Liver (tissue), 9 donors: ENCODE results near the gene MECP2. TPM values are rescaled to one million over a fixed set of nuclear protein-coding genes. Genes with fewer than 3 reads are reported as not detected.

ENCODE experiments used
- DNase-seq: peaks from one replicate; pipeline ENCODE4 v3.0.0-alpha.2; 2017; ENCODE audit warnings: low spot score
- H3K27ac ChIP-seq, 2 donors: one replicate each; pipeline ENCODE4 v1.7.0; 2013; ENCODE audit warnings: inconsistent platforms in 2 of 2, low read length in 2 of 2, control low read depth in 1 of 2, low read depth in 1 of 2, mild to moderate bottlenecking in 1 of 2
- H3K27me3 ChIP-seq, 4 donors: one replicate each; pipeline versions ENCODE4 v1.6.1 to v1.7.0; 2013; ENCODE audit warnings: low read length in 3 of 4, inconsistent platforms in 1 of 4, mild to moderate bottlenecking in 1 of 4, moderate library complexity in 1 of 4; ENCODE audit not compliant: control insufficient read depth in 4 of 4, insufficient read depth in 4 of 4
- H3K36me3 ChIP-seq, 4 donors: one replicate each; pipeline versions ENCODE4 v1.6.1 to v1.7.0; 2013; ENCODE audit warnings: low read length in 3 of 4, mild to moderate bottlenecking in 3 of 4, low read depth in 1 of 4, moderate library complexity in 1 of 4; ENCODE audit not compliant: control insufficient read depth in 4 of 4, insufficient read depth in 3 of 4
- H3K4me1 ChIP-seq, 4 donors: one replicate each; pipeline versions ENCODE4 v1.6.1 to v1.7.0; 2013; ENCODE audit warnings: low read length in 3 of 4, mild to moderate bottlenecking in 3 of 4, moderate library complexity in 1 of 4; ENCODE audit not compliant: control insufficient read depth in 4 of 4, insufficient read depth in 4 of 4
- H3K4me3 ChIP-seq, 3 donors: one replicate each; pipeline versions ENCODE4 v1.6.1 to v1.7.0; 2013; ENCODE audit warnings: low read length in 3 of 3, control low read depth in 1 of 3, low read depth in 1 of 3, mild to moderate bottlenecking in 1 of 3
- H3K9ac ChIP-seq, 2 donors: one replicate each; pipeline ENCODE4 v1.7.0; 2013; ENCODE audit warnings: low read length in 2 of 2, mild to moderate bottlenecking in 2 of 2, moderate library complexity in 2 of 2, control low read depth in 1 of 2, low read depth in 1 of 2
- H3K9me3 ChIP-seq, 4 donors: one replicate each; pipeline versions ENCODE4 v1.6.1 to v1.7.0; 2013; ENCODE audit warnings: low read length in 3 of 4; ENCODE audit not compliant: control insufficient read depth in 4 of 4
- ATF3 ChIP-seq: IDR thresholded peaks from 2 replicates; pipeline ENCODE4 v1.6.1; 2016; ENCODE audit warnings: antibody characterized with exemption
- EGR1 ChIP-seq, 2 donors: IDR thresholded peaks; 2 replicates each; pipeline ENCODE4 v1.6.1; 2016 to 2018; ENCODE audit warnings: antibody characterized with exemption in 2 of 2, low read depth in 2 of 2
- FOXA1 ChIP-seq: IDR thresholded peaks from 2 replicates; pipeline ENCODE4 v1.6.1; 2016; ENCODE audit warnings: antibody characterized with exemption
- FOXA2 ChIP-seq: IDR thresholded peaks from 2 replicates; pipeline ENCODE4 v1.6.1; 2016; ENCODE audit warnings: antibody characterized with exemption
- GABPA ChIP-seq, 2 donors: IDR thresholded peaks in 1 of 2; conservative IDR thresholded peaks in 1 of 2; 2 replicates each; pipeline ENCODE4 v1.6.1; 2016; ENCODE audit warnings: antibody characterized with exemption in 2 of 2, mild to moderate bottlenecking in 1 of 2, moderate library complexity in 1 of 2
- HNF4A ChIP-seq, 2 donors: conservative IDR thresholded peaks; 2 replicates each; pipeline ENCODE4 v1.6.1; 2016; ENCODE audit warnings: antibody characterized with exemption in 2 of 2, mild to moderate bottlenecking in 2 of 2
- HNF4G ChIP-seq: IDR thresholded peaks from 2 replicates; pipeline ENCODE4 v1.6.1; 2016; ENCODE audit warnings: antibody characterized with exemption
- JUND ChIP-seq, 2 donors: IDR thresholded peaks; 2 replicates each; pipeline ENCODE4 v1.6.1; 2016; ENCODE audit warnings: antibody characterized with exemption in 2 of 2
- NR2F2 ChIP-seq: IDR thresholded peaks from 2 replicates; pipeline ENCODE4 v1.6.1; 2016; ENCODE audit warnings: antibody characterized with exemption
- RAD21 ChIP-seq, 2 donors: IDR thresholded peaks; 2 replicates each; pipeline ENCODE4 v1.6.1; 2016; ENCODE audit warnings: antibody characterized with exemption in 2 of 2, mild to moderate bottlenecking in 2 of 2
- RXRA ChIP-seq, 2 donors: IDR thresholded peaks; 2 replicates each; pipeline ENCODE4 v1.6.1; 2017 to 2018; ENCODE audit warnings: antibody characterized with exemption in 2 of 2, mild to moderate bottlenecking in 1 of 2
- SP1 ChIP-seq: IDR thresholded peaks from 2 replicates; pipeline ENCODE4 v1.6.1; 2018; ENCODE audit warnings: antibody characterized with exemption, mild to moderate bottlenecking
- TAF1 ChIP-seq: conservative IDR thresholded peaks from 2 replicates; pipeline ENCODE4 v1.6.1; 2016; ENCODE audit warnings: antibody characterized with exemption, mild to moderate bottlenecking
- YY1 ChIP-seq: IDR thresholded peaks from 2 replicates; pipeline ENCODE4 v1.6.1; 2016; ENCODE audit warnings: antibody characterized with exemption, mild to moderate bottlenecking
- ZBTB33 ChIP-seq: IDR thresholded peaks from 2 replicates; pipeline ENCODE4 v1.6.1; 2016; ENCODE audit warnings: antibody characterized with exemption
- WGBS: extraction: QIAGEN DNeasy Blood & Tissue Kit; methylation state at CpG from one replicate; pipeline ENCODE4 v1.1.7; 2013; 5-methylcytosine and 5-hydroxymethylcytosine counted together
- polyA plus RNA-seq, 2 donors: library from polyadenylated mRNA; stranded (reverse) in 1 of 2; unstranded in 1 of 2; fragments of 200-250 nt in 1 of 2; fragments of >200 nt in 1 of 2; fragmentation: Nextera tagmentation in 1 of 2; extraction: Ambion mirVana in 1 of 2; gene quantifications; one replicate each; pipeline versions ENCODE4 v1.2.1 to v1.2.3, GENCODE V29; 2013 to 2015
- total RNA-seq, 2 donors: library from RNA; depleted of rRNA; stranded (reverse); fragments of >200 nt; gene quantifications; one replicate each; pipeline ENCODE4 v1.2.3, GENCODE V29; 2014
- TF ChIP-seq, protein P1 (sequence below): IDR thresholded peaks from 2 replicates; pipeline ENCODE4 v1.6.1; 2016; ENCODE audit warnings: antibody characterized with exemption
- TF ChIP-seq, protein P2 (sequence below): fragments of 150-350 bp; IDR thresholded peaks from 2 replicates; pipeline ENCODE4 v1.5.1; 2017; ENCODE audit warnings: improper control_type of control experiment, low read depth, low read length; ENCODE audit not compliant: missing input control
- TF ChIP-seq, protein P3 (sequence below): IDR thresholded peaks from 2 replicates; pipeline ENCODE4 v1.6.1; 2016; ENCODE audit warnings: antibody characterized with exemption, mild to moderate bottlenecking
- donor health status: healthy.
- donor health status: healthy.
- donor health status: healthy.
- donor health status: healthy.
- donor health status: healthy.

MECP2 gene
- total and polyA plus RNA-seq, 4 donors: 6.9 to 22.0 (median 10.0) TPM

DNA sequence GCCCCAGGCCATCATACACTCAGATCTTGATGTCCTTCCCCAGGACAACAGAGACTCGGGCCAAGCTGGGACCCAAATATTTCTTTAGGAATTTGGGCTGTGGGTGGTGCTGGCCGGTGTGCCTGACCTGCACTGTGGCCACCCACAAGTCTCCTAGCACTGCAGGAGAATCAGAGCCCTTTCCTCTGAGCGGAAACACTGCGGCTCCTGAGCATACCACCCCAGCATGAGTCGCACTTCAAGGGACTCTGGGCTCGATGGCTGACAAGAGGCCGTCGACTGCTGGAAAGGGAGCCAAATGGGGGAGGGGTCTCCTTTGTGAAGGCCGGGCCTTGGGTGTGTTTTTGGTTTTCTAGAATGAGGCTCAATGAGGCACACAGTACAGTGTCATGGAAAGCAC, 64.9 kb downstream of the MECP2 start:
- DNase-seq: no peak
- Histone ChIP-seq H3K4me1 (peaks cover 3 to 11% (median 8%) of the 10 kb centered on the region in 4 donors), H3K27ac (no peak overlapping the region), H3K27me3 (peaks cover 0 to 2% (median 0%) of the 10 kb centered on the region in 4 donors), H3K9me3 (no peaks in the 10 kb centered on the region), H3K36me3 (peaks cover 4 to 13% (median 4%) of the 10 kb centered on the region in 4 donors), H3K9ac (no peak overlapping the region), H3K4me3 (no peak overlapping the region)
- 88% methylated on average over 9 of the region's 9 CpGs for WGBS
- TF ChIP-seq, protein P1, sequence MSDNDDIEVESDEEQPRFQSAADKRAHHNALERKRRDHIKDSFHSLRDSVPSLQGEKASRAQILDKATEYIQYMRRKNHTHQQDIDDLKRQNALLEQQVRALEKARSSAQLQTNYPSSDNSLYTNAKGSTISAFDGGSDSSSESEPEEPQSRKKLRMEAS: no peak
- TF ChIP-seq EGR1 (IDR thresholded peaks at IDR 0.05; ENCODE audit: low read depth in 2 of 2): no peak
- TF ChIP-seq SP1: no peak
- no peak for TF ChIP-seq HNF4G
- no peak for TF ChIP-seq YY1
- TF ChIP-seq, protein P2, sequence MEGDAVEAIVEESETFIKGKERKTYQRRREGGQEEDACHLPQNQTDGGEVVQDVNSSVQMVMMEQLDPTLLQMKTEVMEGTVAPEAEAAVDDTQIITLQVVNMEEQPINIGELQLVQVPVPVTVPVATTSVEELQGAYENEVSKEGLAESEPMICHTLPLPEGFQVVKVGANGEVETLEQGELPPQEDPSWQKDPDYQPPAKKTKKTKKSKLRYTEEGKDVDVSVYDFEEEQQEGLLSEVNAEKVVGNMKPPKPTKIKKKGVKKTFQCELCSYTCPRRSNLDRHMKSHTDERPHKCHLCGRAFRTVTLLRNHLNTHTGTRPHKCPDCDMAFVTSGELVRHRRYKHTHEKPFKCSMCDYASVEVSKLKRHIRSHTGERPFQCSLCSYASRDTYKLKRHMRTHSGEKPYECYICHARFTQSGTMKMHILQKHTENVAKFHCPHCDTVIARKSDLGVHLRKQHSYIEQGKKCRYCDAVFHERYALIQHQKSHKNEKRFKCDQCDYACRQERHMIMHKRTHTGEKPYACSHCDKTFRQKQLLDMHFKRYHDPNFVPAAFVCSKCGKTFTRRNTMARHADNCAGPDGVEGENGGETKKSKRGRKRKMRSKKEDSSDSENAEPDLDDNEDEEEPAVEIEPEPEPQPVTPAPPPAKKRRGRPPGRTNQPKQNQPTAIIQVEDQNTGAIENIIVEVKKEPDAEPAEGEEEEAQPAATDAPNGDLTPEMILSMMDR: no peak
- no peak for TF ChIP-seq ZBTB33
- TF ChIP-seq ATF3: no peak
- TF ChIP-seq FOXA2: no peak
- TF ChIP-seq, protein P3, sequence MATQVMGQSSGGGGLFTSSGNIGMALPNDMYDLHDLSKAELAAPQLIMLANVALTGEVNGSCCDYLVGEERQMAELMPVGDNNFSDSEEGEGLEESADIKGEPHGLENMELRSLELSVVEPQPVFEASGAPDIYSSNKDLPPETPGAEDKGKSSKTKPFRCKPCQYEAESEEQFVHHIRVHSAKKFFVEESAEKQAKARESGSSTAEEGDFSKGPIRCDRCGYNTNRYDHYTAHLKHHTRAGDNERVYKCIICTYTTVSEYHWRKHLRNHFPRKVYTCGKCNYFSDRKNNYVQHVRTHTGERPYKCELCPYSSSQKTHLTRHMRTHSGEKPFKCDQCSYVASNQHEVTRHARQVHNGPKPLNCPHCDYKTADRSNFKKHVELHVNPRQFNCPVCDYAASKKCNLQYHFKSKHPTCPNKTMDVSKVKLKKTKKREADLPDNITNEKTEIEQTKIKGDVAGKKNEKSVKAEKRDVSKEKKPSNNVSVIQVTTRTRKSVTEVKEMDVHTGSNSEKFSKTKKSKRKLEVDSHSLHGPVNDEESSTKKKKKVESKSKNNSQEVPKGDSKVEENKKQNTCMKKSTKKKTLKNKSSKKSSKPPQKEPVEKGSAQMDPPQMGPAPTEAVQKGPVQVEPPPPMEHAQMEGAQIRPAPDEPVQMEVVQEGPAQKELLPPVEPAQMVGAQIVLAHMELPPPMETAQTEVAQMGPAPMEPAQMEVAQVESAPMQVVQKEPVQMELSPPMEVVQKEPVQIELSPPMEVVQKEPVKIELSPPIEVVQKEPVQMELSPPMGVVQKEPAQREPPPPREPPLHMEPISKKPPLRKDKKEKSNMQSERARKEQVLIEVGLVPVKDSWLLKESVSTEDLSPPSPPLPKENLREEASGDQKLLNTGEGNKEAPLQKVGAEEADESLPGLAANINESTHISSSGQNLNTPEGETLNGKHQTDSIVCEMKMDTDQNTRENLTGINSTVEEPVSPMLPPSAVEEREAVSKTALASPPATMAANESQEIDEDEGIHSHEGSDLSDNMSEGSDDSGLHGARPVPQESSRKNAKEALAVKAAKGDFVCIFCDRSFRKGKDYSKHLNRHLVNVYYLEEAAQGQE: no peak
- no peak for TF ChIP-seq JUND (IDR thresholded peaks at IDR 0.05)
- no peak for TF ChIP-seq HNF4A (conservative IDR thresholded peaks at IDR 0.05)
- TF ChIP-seq NR2F2: no peak
- no peak for TF ChIP-seq FOXA1
- TF ChIP-seq RAD21 (IDR thresholded peaks at IDR 0.05): no peak
- no peak for TF ChIP-seq RXRA (IDR thresholded peaks at IDR 0.05)
- TF ChIP-seq TAF1: no peak
- no peak for TF ChIP-seq GABPA (IDR thresholded peaks at IDR 0.05 in 1 of 2, conservative IDR thresholded peaks at IDR 0.05 in 1 of 2)
